GM13977 (cell line): ENCODE data around the gene SLIT3.

ENCODE experiments used
- DNase-seq: peaks from one replicate; pipeline ENCODE4 v3.0.0; 2012; ENCODE audit warnings: low spot score
- CTCF ChIP-seq: IDR thresholded peaks from 2 replicates; pipeline ENCODE4 v1.5.1; 2012; ENCODE audit warnings: mild to moderate bottlenecking, control low read depth; ENCODE audit not compliant: insufficient read depth; ENCODE audit errors: extremely low read depth, missing control alignments
- in situ Hi-C: fragments of 300-500 bp; cut with MboI; formaldehyde crosslinking; loops from one replicate; pipeline ENCODE4 v1.12.0; 2022; ENCODE audit warnings: low sequenced_read_pairs, low pct_unique_long_range_greater_than_20kb, mixed read lengths, inconsistent platforms; ENCODE audit not compliant: unreplicated experiment

SLIT3 gene

GRCh38 chr5:169088028-169088725, 212.8 kb downstream of the SLIT3 start:
- in situ Hi-C loops: no loop called here
- TF ChIP-seq CTCF: no peak
- no peak for DNase-seq

- no peak for TF ChIP-seq CTCF
- no peak for DNase-seq
- in situ Hi-C loops: no loop called here
Observed at GRCh38 chr5:169085636-169086035, 215.3 kb downstream of the SLIT3 start.

- no peak for DNase-seq
- in situ Hi-C loops: no loop called here
- TF ChIP-seq CTCF: no peak
Observed at GRCh38 chr5:169085212-169085611, 215.7 kb downstream of the SLIT3 start.

GRCh38 chr5:169084775-169085174, 216.2 kb downstream of the SLIT3 start:
- no peak for TF ChIP-seq CTCF
- in situ Hi-C loops: no loop called here

GRCh38 chr5:169083394-169084018, 217.4 kb downstream of the SLIT3 start:
- TF ChIP-seq CTCF: no peak
- in situ Hi-C loops: no loop called here
- no peak for DNase-seq

More at GRCh38 chr5:169084775-169085174, 216.2 kb downstream of the SLIT3 start:
- DNase-seq: no peak

GRCh38 chr5:169081000-169081724, 219.8 kb downstream of the SLIT3 start:
- DNase-seq: no peak
- in situ Hi-C loops: no loop called here
- no peak for TF ChIP-seq CTCF
